Skeletal muscle tissue (tissue), 4 donors: Measurements from ENCODE around the gene CTNND2. TPM values are rescaled to one million over a fixed set of nuclear protein-coding genes. Genes with fewer than 3 reads are reported as not detected.

ENCODE experiments used
- H3K27ac ChIP-seq: one replicate; pipeline ENCODE4 v1.7.0; 2013; ENCODE audit warnings: mild to moderate bottlenecking, low read depth, low read length, inconsistent platforms
- H3K27me3 ChIP-seq, 3 donors: one replicate each; pipeline ENCODE4 v1.7.0; 2013; ENCODE audit warnings: low read length in 3 of 3; ENCODE audit not compliant: control insufficient read depth in 3 of 3, insufficient read depth in 3 of 3
- H3K36me3 ChIP-seq, 3 donors: one replicate each; pipeline ENCODE4 v1.7.0; 2013; ENCODE audit warnings: low read length in 3 of 3; ENCODE audit not compliant: control insufficient read depth in 3 of 3, insufficient read depth in 3 of 3
- H3K4me1 ChIP-seq, 3 donors: one replicate each; pipeline ENCODE4 v1.7.0; 2013; ENCODE audit warnings: low read length in 3 of 3, mild to moderate bottlenecking in 3 of 3; ENCODE audit not compliant: control insufficient read depth in 3 of 3, insufficient read depth in 3 of 3
- H3K4me3 ChIP-seq, 3 donors: one replicate each; pipeline ENCODE4 v1.7.0; 2013; ENCODE audit warnings: low read length in 3 of 3
- H3K9ac ChIP-seq, 3 donors: one replicate each; pipeline ENCODE4 v1.7.0; 2013; ENCODE audit warnings: low read length in 3 of 3, mild to moderate bottlenecking in 3 of 3, moderate library complexity in 2 of 3, low read depth in 1 of 3
- H3K9me3 ChIP-seq, 3 donors: one replicate each; pipeline ENCODE4 v1.7.0; 2013; ENCODE audit warnings: low read length in 3 of 3; ENCODE audit not compliant: control insufficient read depth in 3 of 3
- total RNA-seq: library from RNA; depleted of rRNA; stranded (reverse); fragments of >200 nt; gene quantifications from one replicate; pipeline ENCODE4 v1.2.3, GENCODE V29; 2014
- donor health status: Osteomylitis.

Gene CTNND2, protein sequence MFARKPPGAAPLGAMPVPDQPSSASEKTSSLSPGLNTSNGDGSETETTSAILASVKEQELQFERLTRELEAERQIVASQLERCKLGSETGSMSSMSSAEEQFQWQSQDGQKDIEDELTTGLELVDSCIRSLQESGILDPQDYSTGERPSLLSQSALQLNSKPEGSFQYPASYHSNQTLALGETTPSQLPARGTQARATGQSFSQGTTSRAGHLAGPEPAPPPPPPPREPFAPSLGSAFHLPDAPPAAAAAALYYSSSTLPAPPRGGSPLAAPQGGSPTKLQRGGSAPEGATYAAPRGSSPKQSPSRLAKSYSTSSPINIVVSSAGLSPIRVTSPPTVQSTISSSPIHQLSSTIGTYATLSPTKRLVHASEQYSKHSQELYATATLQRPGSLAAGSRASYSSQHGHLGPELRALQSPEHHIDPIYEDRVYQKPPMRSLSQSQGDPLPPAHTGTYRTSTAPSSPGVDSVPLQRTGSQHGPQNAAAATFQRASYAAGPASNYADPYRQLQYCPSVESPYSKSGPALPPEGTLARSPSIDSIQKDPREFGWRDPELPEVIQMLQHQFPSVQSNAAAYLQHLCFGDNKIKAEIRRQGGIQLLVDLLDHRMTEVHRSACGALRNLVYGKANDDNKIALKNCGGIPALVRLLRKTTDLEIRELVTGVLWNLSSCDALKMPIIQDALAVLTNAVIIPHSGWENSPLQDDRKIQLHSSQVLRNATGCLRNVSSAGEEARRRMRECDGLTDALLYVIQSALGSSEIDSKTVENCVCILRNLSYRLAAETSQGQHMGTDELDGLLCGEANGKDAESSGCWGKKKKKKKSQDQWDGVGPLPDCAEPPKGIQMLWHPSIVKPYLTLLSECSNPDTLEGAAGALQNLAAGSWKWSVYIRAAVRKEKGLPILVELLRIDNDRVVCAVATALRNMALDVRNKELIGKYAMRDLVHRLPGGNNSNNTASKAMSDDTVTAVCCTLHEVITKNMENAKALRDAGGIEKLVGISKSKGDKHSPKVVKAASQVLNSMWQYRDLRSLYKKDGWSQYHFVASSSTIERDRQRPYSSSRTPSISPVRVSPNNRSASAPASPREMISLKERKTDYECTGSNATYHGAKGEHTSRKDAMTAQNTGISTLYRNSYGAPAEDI (N-terminal part only)
- 0.52 TPM for total RNA-seq

- Histone ChIP-seq H3K9ac (no peak within 1 kb of the TSS), H3K9me3 (peaks cover 0 to under 1% (median 0%) of the 10 kb centered on the region in 3 donors), H3K36me3 (no peaks in the 10 kb centered on the region), H3K27me3 (peaks cover 28 to 39% (median 28%) of the 10 kb centered on the region in 3 donors), H3K27ac (no peak within 1 kb of the TSS), H3K4me1 (no peaks in the 10 kb centered on the region), H3K4me3 (no peak within 1 kb of the TSS)
These were observed at the start of gene CTNND2 for GRCh38 chr5:11904265-11904906. Gene CTNND2, minus strand, starts transcription at chr5:11904446. Its CDS starts 593 bp downstream, at chr5:11903853.

GRCh38 chr5:11946317-11946716 is 42.1 kb upstream of the CTNND2 start:
- Histone ChIP-seq H3K9me3 (peaks cover 0 to 3% (median 2%) of the 10 kb centered on the region in 3 donors), H3K27me3 (no peaks in the 10 kb centered on the region), H3K9ac (no peak overlapping the region), H3K36me3 (no peaks in the 10 kb centered on the region), H3K4me1 (no peaks in the 10 kb centered on the region), H3K4me3 (no peak overlapping the region), H3K27ac (no peak overlapping the region)

GRCh38 chr5:11941566-11941965 is 37.3 kb upstream of the CTNND2 start:
- Histone ChIP-seq H3K36me3 (no peaks in the 10 kb centered on the region), H3K9ac (no peak overlapping the region), H3K9me3 (peaks cover 0 to 3% (median 2%) of the 10 kb centered on the region in 3 donors), H3K4me3 (no peak overlapping the region), H3K27ac (no peak overlapping the region), H3K4me1 (no peaks in the 10 kb centered on the region), H3K27me3 (no peaks in the 10 kb centered on the region)

DNA sequence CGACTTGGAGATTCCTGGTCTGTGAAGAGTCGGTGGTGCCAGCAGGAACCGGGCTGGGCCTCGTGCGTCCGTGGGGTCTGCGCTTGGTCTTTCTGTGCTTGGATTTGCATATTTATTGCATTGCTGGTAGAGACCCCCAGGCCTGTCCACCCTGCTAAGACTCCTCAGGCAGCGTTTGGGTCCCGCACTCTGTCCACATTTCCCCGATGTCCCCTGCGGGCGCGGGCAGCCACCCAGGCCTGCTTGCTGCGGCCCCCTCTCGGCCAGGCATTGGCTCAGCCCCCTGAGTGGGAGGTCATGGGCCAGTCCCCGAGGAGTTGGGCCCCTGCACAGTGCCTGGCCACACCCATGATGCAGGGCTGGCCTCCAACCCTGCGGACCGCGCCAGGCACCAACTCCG is 27.4 kb upstream of the CTNND2 start:
- Histone ChIP-seq H3K4me1 (no peaks in the 10 kb centered on the region), H3K9me3 (no peaks in the 10 kb centered on the region), H3K36me3 (no peaks in the 10 kb centered on the region), H3K9ac (no peak overlapping the region), H3K27me3 (no peaks in the 10 kb centered on the region), H3K27ac (no peak overlapping the region), H3K4me3 (no peak overlapping the region)

- Histone ChIP-seq H3K27me3 (no peaks in the 10 kb centered on the region), H3K9me3 (no peaks in the 10 kb centered on the region), H3K27ac (no peak overlapping the region)
These were observed 24.7 kb upstream of the CTNND2 start for GRCh38 chr5:11928909-11929308.

DNA sequence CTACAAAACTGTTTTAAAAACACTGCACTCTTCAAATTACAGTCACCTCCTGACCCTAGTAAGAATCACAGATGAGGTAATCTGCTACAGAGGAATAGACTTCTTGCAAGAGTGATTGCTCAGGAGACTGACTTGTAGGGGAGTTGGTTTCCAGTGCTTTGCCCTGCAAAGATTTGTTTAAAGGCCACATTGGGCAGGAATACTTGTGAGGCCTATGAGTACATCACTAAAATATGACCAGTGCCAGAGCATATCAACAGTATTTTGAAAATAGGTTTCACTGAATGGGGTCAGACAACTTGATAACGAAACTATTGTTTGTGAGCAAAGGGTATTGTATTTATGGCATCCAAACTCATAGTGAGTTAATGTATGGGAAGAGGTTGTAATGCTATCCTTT is 21.5 kb upstream of the CTNND2 start:
- Histone ChIP-seq H3K9me3 (peaks cover 0 to 3% (median 0%) of the 10 kb centered on the region in 3 donors), H3K27me3 (no peaks in the 10 kb centered on the region), H3K9ac (no peak overlapping the region), H3K4me3 (no peak overlapping the region), H3K27ac (no peak overlapping the region), H3K36me3 (no peaks in the 10 kb centered on the region), H3K4me1 (no peaks in the 10 kb centered on the region)

More at GRCh38 chr5:11928909-11929308, 24.7 kb upstream of the CTNND2 start:
- Histone ChIP-seq H3K4me3 (no peak overlapping the region), H3K9ac (no peak overlapping the region), H3K36me3 (no peaks in the 10 kb centered on the region), H3K4me1 (no peaks in the 10 kb centered on the region)

GRCh38 chr5:11922394-11922793 is 18.1 kb upstream of the CTNND2 start:
- H3K27ac ChIP-seq, result no peak overlapping the region
- no peaks in the 10 kb centered on the region for H3K36me3 ChIP-seq
- no peaks in the 10 kb centered on the region for H3K4me1 ChIP-seq
- no peaks in the 10 kb centered on the region for H3K27me3 ChIP-seq
- H3K4me3 ChIP-seq, result no peak overlapping the region
- peaks cover 0 to 3% (median 0%) of the 10 kb centered on the region in 3 donors for H3K9me3 ChIP-seq
- no peak overlapping the region for H3K9ac ChIP-seq

- H3K27ac ChIP-seq, result no peak overlapping the region
- no peak overlapping the region for H3K9ac ChIP-seq
- no peaks in the 10 kb centered on the region for H3K4me1 ChIP-seq
- no peaks in the 10 kb centered on the region for H3K27me3 ChIP-seq
- H3K36me3 ChIP-seq, result no peaks in the 10 kb centered on the region
- peaks cover 0 to 3% (median 0%) of the 10 kb centered on the region in 3 donors for H3K9me3 ChIP-seq
- no peak overlapping the region for H3K4me3 ChIP-seq
These were observed 14.3 kb upstream of the CTNND2 start for GRCh38 chr5:11918463-11919045.

DNA sequence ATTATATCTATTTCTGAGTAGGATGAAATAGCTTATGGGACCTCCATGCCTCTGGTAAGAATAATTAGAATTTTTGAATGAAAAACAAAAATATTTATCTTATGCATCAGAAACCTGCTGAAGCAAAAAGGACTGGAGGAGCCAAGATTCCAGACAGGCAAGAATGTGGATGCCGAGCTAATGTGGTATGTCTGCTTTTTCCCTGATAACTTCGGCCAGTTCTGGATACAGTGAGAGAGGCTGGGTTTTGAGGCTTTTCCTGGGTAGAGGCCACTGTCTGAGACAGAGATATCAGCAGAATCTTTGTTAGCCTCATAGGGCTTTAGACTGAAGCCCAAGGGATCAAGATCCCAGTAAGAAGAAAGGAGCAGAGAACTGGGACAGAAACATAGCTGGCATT is 5.2 kb upstream of the CTNND2 start:
- H3K9ac ChIP-seq, result no peak overlapping the region
- no peak overlapping the region for H3K4me3 ChIP-seq
- H3K4me1 ChIP-seq, result no peaks in the 10 kb centered on the region
- no peak overlapping the region for H3K27ac ChIP-seq
- peaks cover 0 to 4% (median 0%) of the 10 kb centered on the region in 3 donors for H3K9me3 ChIP-seq
- peaks cover 12 to 24% (median 15%) of the 10 kb centered on the region in 3 donors for H3K27me3 ChIP-seq
- no peaks in the 10 kb centered on the region for H3K36me3 ChIP-seq
